ENCODE data around the gene DRICH1.

DNA sequence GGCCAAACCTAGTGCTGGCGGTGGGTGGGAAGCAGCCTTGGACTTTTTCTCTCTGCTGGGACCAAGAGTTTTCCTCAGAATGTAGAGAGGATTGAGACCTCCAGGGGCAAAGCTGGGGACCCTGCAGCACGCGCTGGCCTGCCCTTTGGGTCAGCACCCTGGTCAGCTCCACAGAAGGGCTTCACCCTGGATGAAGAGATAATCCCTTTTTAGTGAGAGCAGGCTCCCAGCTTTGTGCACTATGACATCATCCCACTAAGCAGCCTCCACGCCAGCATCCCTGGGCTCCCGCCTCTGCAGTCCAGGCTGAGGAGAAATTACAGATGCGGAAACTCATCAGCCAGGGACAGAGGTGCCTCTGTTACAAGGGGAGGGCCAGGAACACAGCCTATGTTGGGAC, 23.5 kb downstream of the DRICH1 start:
- TF ChIP-seq, protein P1, sequence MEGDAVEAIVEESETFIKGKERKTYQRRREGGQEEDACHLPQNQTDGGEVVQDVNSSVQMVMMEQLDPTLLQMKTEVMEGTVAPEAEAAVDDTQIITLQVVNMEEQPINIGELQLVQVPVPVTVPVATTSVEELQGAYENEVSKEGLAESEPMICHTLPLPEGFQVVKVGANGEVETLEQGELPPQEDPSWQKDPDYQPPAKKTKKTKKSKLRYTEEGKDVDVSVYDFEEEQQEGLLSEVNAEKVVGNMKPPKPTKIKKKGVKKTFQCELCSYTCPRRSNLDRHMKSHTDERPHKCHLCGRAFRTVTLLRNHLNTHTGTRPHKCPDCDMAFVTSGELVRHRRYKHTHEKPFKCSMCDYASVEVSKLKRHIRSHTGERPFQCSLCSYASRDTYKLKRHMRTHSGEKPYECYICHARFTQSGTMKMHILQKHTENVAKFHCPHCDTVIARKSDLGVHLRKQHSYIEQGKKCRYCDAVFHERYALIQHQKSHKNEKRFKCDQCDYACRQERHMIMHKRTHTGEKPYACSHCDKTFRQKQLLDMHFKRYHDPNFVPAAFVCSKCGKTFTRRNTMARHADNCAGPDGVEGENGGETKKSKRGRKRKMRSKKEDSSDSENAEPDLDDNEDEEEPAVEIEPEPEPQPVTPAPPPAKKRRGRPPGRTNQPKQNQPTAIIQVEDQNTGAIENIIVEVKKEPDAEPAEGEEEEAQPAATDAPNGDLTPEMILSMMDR (IDR thresholded peaks at IDR 0.05; ENCODE audit: insufficient read depth, low read length, poor library complexity, severe bottlenecking): no peak
- no peak for TF ChIP-seq EZH2phosphoT487 (conservative IDR thresholded peaks at IDR 0.05; ENCODE audit: low read length)
